ENCODE results near the gene CYLC2. TPM values are rescaled to one million over a fixed set of nuclear protein-coding genes. Genes with fewer than 3 reads are reported as not detected.

Gene CYLC2
- not detected in 2 replicates for polyA plus RNA-seq

GRCh38 chr9:102995033-102995432 is at the start of gene CYLC2:
CYLC2 (plus strand) TSS chr9:102995333; CDS start chr9:102995381, 48 bp downstream.

